Retina (tissue), 1 donor: ENCODE results near the gene GAS2.
A peak's percentile ranks its signal among the peaks of the same experiment; 100 is the strongest.

ENCODE experiments used
- DNase-seq: peaks from one replicate; pipeline ENCODE4 v3.0.0-alpha.2; 2016

The GAS2 gene

GRCh38 chr11:22792497-22792896 is 126.1 kb downstream of the GAS2 start:
- peak; percentile 22 for DNase-seq

GRCh38 chr11:22795914-22796313 is 129.5 kb downstream of the GAS2 start:
- no peak for DNase-seq

GRCh38 chr11:22797047-22797446 is 130.6 kb downstream of the GAS2 start:
- DNase-seq: no peak

- peak; percentile 34 for DNase-seq
Observed at GRCh38 chr11:22798901-22799300, 132.5 kb downstream of the GAS2 start.

- no peak for DNase-seq
Observed at GRCh38 chr11:22800482-22800881, 134.1 kb downstream of the GAS2 start.

GRCh38 chr11:22802861-22803260 is 136.4 kb downstream of the GAS2 start:
- DNase-seq: no peak

GRCh38 chr11:22807391-22807790 is 141.0 kb downstream of the GAS2 start:
- no peak for DNase-seq

GRCh38 chr11:22807855-22808570 is 141.6 kb downstream of the GAS2 start:
- DNase-seq: no peak

GRCh38 chr11:22808571-22809197 is 142.3 kb downstream of the GAS2 start:
- no peak for DNase-seq

- DNase-seq: no peak
Observed at GRCh38 chr11:22809893-22810292, 143.5 kb downstream of the GAS2 start.

- DNase-seq: no peak
Observed at GRCh38 chr11:22822203-22822602, 155.8 kb downstream of the GAS2 start.

GRCh38 chr11:22828373-22828772 is 162.0 kb downstream of the GAS2 start:
- peak; percentile 9 for DNase-seq

- DNase-seq: peak; percentile 87
Observed at GRCh38 chr11:22829231-22830081, 163.0 kb downstream of the GAS2 start, which contains the start of gene SVIP. Gene SVIP, minus strand, starts transcription at chr11:22829801. Its CDS starts 53 bp downstream, at chr11:22829748.

- DNase-seq: no peak
Observed at GRCh38 chr11:22830082-22830414, 163.6 kb downstream of the GAS2 start.

- no peak for DNase-seq
Observed at GRCh38 chr11:22832315-22833015, 166.1 kb downstream of the GAS2 start.

- DNase-seq: no peak
Observed at GRCh38 chr11:22846726-22847125, 180.3 kb downstream of the GAS2 start.

- no peak for DNase-seq
Observed at GRCh38 chr11:22851477-22851876, 185.1 kb downstream of the GAS2 start.

- no peak for DNase-seq
Observed at GRCh38 chr11:22859756-22860155, 193.3 kb downstream of the GAS2 start.

GRCh38 chr11:22860241-22860640 is 193.8 kb downstream of the GAS2 start, which contains the start of gene CCDC179:
Gene CCDC179, minus strand, starts transcription at chr11:22860474. Its CDS starts 53 bp downstream, at chr11:22860421.
- no peak for DNase-seq
